Measurements from ENCODE around the gene P2RY2. TPM values are rescaled to one million over a fixed set of nuclear protein-coding genes. Genes with fewer than 3 reads are reported as not detected.

The P2RY2 gene
- total RNA-seq, 1 experiment from 2014 or later = 2.9 TPM

- ChIA-PET CTCF (no interaction called here), POLR2A (no interaction called here), RAD21 (ENCODE audit: low non-redundant PET in 1 of 2, low total read pairs in 2 of 2, uncharacterized antibody in 2 of 2, unreplicated experiment in 2 of 2) (no interaction called here)
- no peaks in the 10 kb centered on the region for H3K9me3 ChIP-seq (ENCODE audit: control insufficient read depth in 1 of 2, insufficient read depth in 1 of 2, low read depth in 1 of 2, low read length in 2 of 2)
- H2AFZ ChIP-seq (ENCODE audit: low read depth, low read length, poor library complexity, severe bottlenecking) = no peak overlapping the region
- intact Hi-C loops (cut with micrococcal nuclease) = no loop called here
- H3K4me3 ChIP-seq (replicated peaks in 1 of 2; ENCODE audit: low read depth in 1 of 2, low read length in 2 of 2) = no peak overlapping the region
- ATAC-seq (no peak), DNase-seq (ENCODE audit: low read depth, low spot score) (no peak)
- no peaks in the 10 kb centered on the region for H3K36me3 ChIP-seq (ENCODE audit: control insufficient read depth in 1 of 2, insufficient read depth in 2 of 2, low read length in 2 of 2)
- no peaks in the 10 kb centered on the region for H3K79me2 ChIP-seq (ENCODE audit: insufficient read depth, low read length)
- peaks cover 0 to 10% of the 10 kb centered on the region in 2 experiments; a peak in 1 of 4 replicates for H3K4me1 ChIP-seq (ENCODE audit: control insufficient read depth in 1 of 2, insufficient read depth in 2 of 2, low read length in 2 of 2)
- no peak overlapping the region for H3K9ac ChIP-seq (ENCODE audit: low read length)
- no peaks in the 10 kb centered on the region for H3K9me2 ChIP-seq (ENCODE audit: insufficient read depth)
- no TSS peak for BruUV-seq (replicated peaks)
- H3K27ac ChIP-seq (ENCODE audit: low read depth, low read length) = no peak overlapping the region
- peak overlapping the region; percentile 80 for H3K4me2 ChIP-seq (ENCODE audit: low read length)
- TF ChIP-seq ZNF274 (IDR thresholded peaks at IDR 0.05; ENCODE audit: low read depth, low read length) (no peak), SRF (IDR thresholded peaks at IDR 0.05; ENCODE audit: low read depth) (no peak), RAD21 (IDR thresholded peaks at IDR 0.05; ENCODE audit: low read depth) (no peak), CEBPB (IDR thresholded peaks at IDR 0.05; ENCODE audit: low read depth) (no peak), POLR2A (IDR thresholded peaks at IDR 0.05; ENCODE audit: borderline replicate concordance, extremely low read depth, insufficient read depth, insufficient read length) (no peak)
- TF ChIP-seq, protein P1, sequence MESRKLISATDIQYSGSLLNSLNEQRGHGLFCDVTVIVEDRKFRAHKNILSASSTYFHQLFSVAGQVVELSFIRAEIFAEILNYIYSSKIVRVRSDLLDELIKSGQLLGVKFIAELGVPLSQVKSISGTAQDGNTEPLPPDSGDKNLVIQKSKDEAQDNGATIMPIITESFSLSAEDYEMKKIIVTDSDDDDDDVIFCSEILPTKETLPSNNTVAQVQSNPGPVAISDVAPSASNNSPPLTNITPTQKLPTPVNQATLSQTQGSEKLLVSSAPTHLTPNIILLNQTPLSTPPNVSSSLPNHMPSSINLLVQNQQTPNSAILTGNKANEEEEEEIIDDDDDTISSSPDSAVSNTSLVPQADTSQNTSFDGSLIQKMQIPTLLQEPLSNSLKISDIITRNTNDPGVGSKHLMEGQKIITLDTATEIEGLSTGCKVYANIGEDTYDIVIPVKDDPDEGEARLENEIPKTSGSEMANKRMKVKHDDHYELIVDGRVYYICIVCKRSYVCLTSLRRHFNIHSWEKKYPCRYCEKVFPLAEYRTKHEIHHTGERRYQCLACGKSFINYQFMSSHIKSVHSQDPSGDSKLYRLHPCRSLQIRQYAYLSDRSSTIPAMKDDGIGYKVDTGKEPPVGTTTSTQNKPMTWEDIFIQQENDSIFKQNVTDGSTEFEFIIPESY (IDR thresholded peaks at IDR 0.05; ENCODE audit: extremely low read depth, insufficient replicate concordance, low read length) = no peak
- H4K20me1 ChIP-seq (ENCODE audit: insufficient read depth) = no peaks in the 10 kb centered on the region
- peaks cover 5% of the 10 kb centered on the region; the same call in 1 of the 2 replicates for H3K27me3 ChIP-seq (ENCODE audit: insufficient read depth, low read length)
Observed at GRCh38 chr11:73263640-73264039, 45.6 kb downstream of the P2RY2 start.

GRCh38 chr11:73265278-73265810 is 47.3 kb downstream of the P2RY2 start:
- H3K4me1 ChIP-seq (ENCODE audit: control insufficient read depth in 1 of 2, insufficient read depth in 2 of 2, low read length in 2 of 2) = peaks cover 2 to 10% of the 10 kb centered on the region in 2 experiments; a peak in 2 of 4 replicates
- H3K36me3 ChIP-seq (ENCODE audit: control insufficient read depth in 1 of 2, insufficient read depth in 2 of 2, low read length in 2 of 2) = no peaks in the 10 kb centered on the region
- ChIA-PET CTCF (no interaction called here), RAD21 (ENCODE audit: low non-redundant PET in 1 of 2, low total read pairs in 2 of 2, uncharacterized antibody in 2 of 2, unreplicated experiment in 2 of 2) (no interaction called here), POLR2A (no interaction called here)
- BruUV-seq (replicated peaks) = no TSS peak
- H3K9ac ChIP-seq (ENCODE audit: low read length) = no peak overlapping the region
- no peak overlapping the region for H3K4me3 ChIP-seq (replicated peaks in 1 of 2; ENCODE audit: low read depth in 1 of 2, low read length in 2 of 2)
- H3K9me2 ChIP-seq (ENCODE audit: insufficient read depth) = no peaks in the 10 kb centered on the region
- no peaks in the 10 kb centered on the region for H3K79me2 ChIP-seq (ENCODE audit: insufficient read depth, low read length)
- H3K9me3 ChIP-seq (ENCODE audit: control insufficient read depth in 1 of 2, insufficient read depth in 1 of 2, low read depth in 1 of 2, low read length in 2 of 2) = no peaks in the 10 kb centered on the region
- no peak overlapping the region; the same call in 1 of the 2 replicates for H3K4me2 ChIP-seq (ENCODE audit: low read length)
- H3K27me3 ChIP-seq (ENCODE audit: insufficient read depth, low read length) = peaks cover 5% of the 10 kb centered on the region; the same call in 1 of the 2 replicates
- intact Hi-C loops (cut with micrococcal nuclease) = no loop called here
- H3K27ac ChIP-seq (ENCODE audit: low read depth, low read length) = no peak overlapping the region
- ATAC-seq = no peak
- no peak for DNase-seq (ENCODE audit: low read depth, low spot score)
- no peaks in the 10 kb centered on the region for H4K20me1 ChIP-seq (ENCODE audit: insufficient read depth)
- H2AFZ ChIP-seq (ENCODE audit: low read depth, low read length, poor library complexity, severe bottlenecking) = no peak overlapping the region
- TF ChIP-seq YY1 (IDR thresholded peaks at IDR 0.05; ENCODE audit: extremely low read depth, insufficient replicate concordance, low read depth, low read length) (no peak), TCF7L2 (IDR thresholded peaks at IDR 0.05; ENCODE audit: borderline replicate concordance, extremely low read depth, insufficient read depth, insufficient read length) (no peak), POLR2A (IDR thresholded peaks at IDR 0.05; ENCODE audit: borderline replicate concordance, extremely low read depth, insufficient read depth, insufficient read length) (no peak), SP1 (IDR thresholded peaks at IDR 0.05; ENCODE audit: low read depth) (no peak), SRF (IDR thresholded peaks at IDR 0.05; ENCODE audit: low read depth) (no peak), JUND (IDR thresholded peaks at IDR 0.05) (no peak), ZNF274 (IDR thresholded peaks at IDR 0.05; ENCODE audit: low read depth, low read length) (no peak), ZFX (IDR thresholded peaks at IDR 0.05) (no peak), CBX3 (IDR thresholded peaks at IDR 0.05; ENCODE audit: low read depth) (no peak), CTCF (IDR thresholded peaks at IDR 0.05 in 2 of 3, conservative IDR thresholded peaks at IDR 0.05 in 1 of 3; ENCODE audit: borderline replicate concordance in 1 of 3, insufficient read depth in 1 of 3, low read depth in 2 of 3, low read length in 2 of 3) (no peak)
- TF ChIP-seq, protein P1 (IDR thresholded peaks at IDR 0.05; ENCODE audit: extremely low read depth, insufficient replicate concordance, low read length) = no peak

All from HCT116 (cell line).